DND-41 (cell line): ENCODE measurements around the gene PWWP2B.

Source experiments
- CTCF ChIP-seq: IDR thresholded peaks from 2 replicates; pipeline ENCODE4 v1.5.1; 2012; ENCODE audit warnings: borderline replicate concordance, low read length, moderate library complexity, mild to moderate bottlenecking; ENCODE audit not compliant: poor library complexity, severe bottlenecking; ENCODE audit errors: extremely low read depth
- EZH2 ChIP-seq: IDR thresholded peaks from 3 replicates; pipeline ENCODE4 v1.6.1; 2012; ENCODE audit warnings: borderline replicate concordance, low read depth, mild to moderate bottlenecking, moderate library complexity, low read length, inconsistent platforms; ENCODE audit not compliant: severe bottlenecking

DNA sequence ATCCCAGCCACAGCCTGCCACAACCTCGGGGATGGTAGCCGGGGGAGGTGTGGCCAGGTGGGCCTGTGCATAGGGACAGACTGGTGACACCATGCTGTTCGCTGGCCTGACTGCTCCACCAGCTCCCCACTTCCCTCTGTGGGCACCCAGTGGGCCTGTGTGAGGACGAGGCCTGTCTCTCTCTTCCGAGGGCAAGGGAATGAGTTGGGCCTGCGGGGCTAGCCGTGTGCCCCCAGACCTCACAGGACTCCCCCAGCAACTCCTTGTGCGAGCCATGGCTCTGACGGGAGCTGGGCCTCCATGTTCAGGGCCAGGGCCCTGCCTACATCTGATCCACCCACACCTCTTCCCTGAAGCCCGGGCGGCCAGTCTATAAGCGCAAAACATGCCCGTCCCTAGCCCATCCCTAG lies 40.5 kb downstream of the PWWP2B start:
- TF ChIP-seq CTCF (no peak), EZH2 (no peak)
